A673 (cell line): ENCODE results near the gene GALNT2. TPM values are rescaled to one million over a fixed set of nuclear protein-coding genes. Genes with fewer than 3 reads are reported as not detected.

Experiments used
- BruUV-seq: library from RNA; stranded (reverse); fragments of 400-500 nt; replicated peaks from 2 replicates; lab custom pipeline; 2021; lab: Mats Ljungman, UMichigan
- CTCF ChIA-PET: fragments of 300-600 bp; sonication (Branson Sonifier 250); formaldehyde crosslinking; loops from one replicate; lab custom pipeline; 2022; ENCODE audit warnings: antibody characterized with exemption; lab: Charles Lee
- POLR2A ChIA-PET: fragments of 300-600 bp; sonication (Branson Sonifier 250); formaldehyde crosslinking; loops from one replicate; lab custom pipeline; 2022; ENCODE audit warnings: antibody characterized with exemption; ENCODE audit not compliant: low non-redundant PET; lab: Charles Lee
- DNase-seq: peaks from one replicate; pipeline ENCODE4 v3.0.0-alpha.2; 2015; ENCODE audit warnings: low spot score
- H3K27ac ChIP-seq: fragments of 200-600 bp; sonication (generic); 2 replicates; pipeline ENCODE4 v1.5.1; 2016; ENCODE audit warnings: mixed run types, low read depth, mild to moderate bottlenecking, mixed read lengths, antibody characterized with exemption, low read length; ENCODE audit not compliant: poor library complexity, severe bottlenecking
- H3K27me3 ChIP-seq: fragments of 200-600 bp; sonication (generic); replicated peaks from 2 replicates; pipeline ENCODE4 v1.6.1; 2017; ENCODE audit warnings: mixed run types, low read depth, mild to moderate bottlenecking, mixed read lengths, antibody characterized with exemption, low read length; ENCODE audit not compliant: insufficient read depth, poor library complexity
- H3K36me3 ChIP-seq: fragments of 200-600 bp; sonication (generic); 2 replicates; pipeline ENCODE4 v1.6.1; 2016; ENCODE audit warnings: mixed run types, mild to moderate bottlenecking, mixed read lengths, antibody characterized with exemption, low read length; ENCODE audit not compliant: insufficient read depth, poor library complexity, severe bottlenecking
- H3K4me1 ChIP-seq: fragments of 200-600 bp; sonication (generic); 2 replicates; pipeline ENCODE4 v1.6.1; 2017; ENCODE audit warnings: mixed run types, mild to moderate bottlenecking, mixed read lengths, antibody characterized with exemption, low read length; ENCODE audit not compliant: insufficient read depth, poor library complexity, severe bottlenecking
- H3K4me3 ChIP-seq: fragments of 200-600 bp; sonication (generic); 2 replicates; pipeline ENCODE4 v1.5.1; 2016; ENCODE audit warnings: low read depth, mixed run types, mild to moderate bottlenecking, mixed read lengths, low read length; ENCODE audit not compliant: poor library complexity, severe bottlenecking
- H3K9me3 ChIP-seq: fragments of 200-600 bp; sonication (generic); 2 replicates; pipeline ENCODE4 v1.6.1; 2016; ENCODE audit warnings: mixed run types, low read depth, mild to moderate bottlenecking, mixed read lengths, antibody characterized with exemption, low read length; ENCODE audit not compliant: poor library complexity, severe bottlenecking
- EZH2 ChIP-seq: fragments of 200-600 bp; sonication (generic); IDR thresholded peaks from 2 replicates; pipeline ENCODE4 v1.6.1; 2017; ENCODE audit warnings: borderline replicate concordance, low read depth, mild to moderate bottlenecking, mixed read lengths, antibody characterized with exemption, low read length; ENCODE audit not compliant: poor library complexity, severe bottlenecking
- intact Hi-C: fragments of 100-400 bp; cut with micrococcal nuclease; formaldehyde crosslinking; loops from one replicate; pipeline ENCODE4 v1.10.0; 2022; ENCODE audit not compliant: unreplicated experiment
- total RNA-seq: library from RNA; stranded (reverse); gene quantifications from 2 replicates; pipeline ENCODE4 v1.2.3, GENCODE V29; 2021
- TF ChIP-seq, protein P1 (sequence below): fragments of 300-800, 200-600 bp; sonication (generic); conservative IDR thresholded peaks from 2 replicates; pipeline ENCODE4 v1.5.1; 2017; ENCODE audit warnings: low read depth, mild to moderate bottlenecking, antibody characterized with exemption, low read length, moderate library complexity, mixed read lengths

Gene GALNT2
- total RNA-seq, 1 experiment from 2014 or later = 94.6 TPM

DNA sequence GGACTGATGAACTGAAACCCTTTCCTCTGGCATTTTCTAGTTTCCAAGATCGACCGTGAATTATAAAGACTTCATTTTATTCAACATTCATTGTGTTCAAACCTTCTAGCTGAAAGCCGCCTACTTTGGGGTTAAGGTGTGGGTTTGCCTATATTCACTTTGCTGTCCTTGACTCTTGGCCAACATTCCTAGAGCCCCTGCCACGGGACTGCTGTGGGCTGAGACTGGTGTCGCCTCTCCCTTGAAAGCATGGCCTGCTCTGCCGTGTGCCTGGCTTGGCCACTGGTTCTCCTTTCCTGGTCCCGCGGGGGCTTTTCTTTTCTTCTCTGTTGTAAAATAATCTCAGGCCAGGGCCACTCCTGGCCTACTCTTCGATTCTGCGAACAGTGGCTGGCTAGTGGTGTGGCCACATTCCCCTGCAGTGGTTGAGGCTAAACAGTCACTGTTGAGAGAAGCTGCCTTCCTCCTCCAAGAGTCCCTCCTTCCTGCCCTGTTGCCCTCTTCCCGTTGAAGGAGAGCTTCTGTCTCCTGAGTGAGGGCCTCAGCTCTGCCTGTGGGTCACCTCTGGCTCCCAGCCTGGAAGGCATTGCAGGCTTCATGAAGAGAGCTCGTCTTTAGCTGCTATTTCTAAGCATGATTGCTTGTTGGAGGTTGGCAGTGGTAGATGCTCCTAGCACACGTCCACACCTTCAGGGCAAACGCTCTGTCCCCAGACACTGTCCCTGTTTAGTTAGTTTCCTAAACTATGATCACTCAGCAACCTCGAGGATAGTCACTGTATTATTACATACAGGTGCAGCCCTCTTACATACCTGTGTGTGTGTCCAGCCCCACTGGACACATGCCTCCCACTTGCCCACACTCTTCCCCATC is 80.5 kb downstream of the GALNT2 start:
- Histone ChIP-seq H3K4me3 (no peak overlapping the region), H3K27ac (no peak overlapping the region), H3K9me3 (no peaks in the 10 kb centered on the region), H3K27me3 (no peaks in the 10 kb centered on the region), H3K4me1 (peaks cover 49% of the 10 kb centered on the region), H3K36me3 (no peaks in the 10 kb centered on the region)
- BruUV-seq = no TSS peak
- no peak for TF ChIP-seq EZH2
- TF ChIP-seq, protein P1, sequence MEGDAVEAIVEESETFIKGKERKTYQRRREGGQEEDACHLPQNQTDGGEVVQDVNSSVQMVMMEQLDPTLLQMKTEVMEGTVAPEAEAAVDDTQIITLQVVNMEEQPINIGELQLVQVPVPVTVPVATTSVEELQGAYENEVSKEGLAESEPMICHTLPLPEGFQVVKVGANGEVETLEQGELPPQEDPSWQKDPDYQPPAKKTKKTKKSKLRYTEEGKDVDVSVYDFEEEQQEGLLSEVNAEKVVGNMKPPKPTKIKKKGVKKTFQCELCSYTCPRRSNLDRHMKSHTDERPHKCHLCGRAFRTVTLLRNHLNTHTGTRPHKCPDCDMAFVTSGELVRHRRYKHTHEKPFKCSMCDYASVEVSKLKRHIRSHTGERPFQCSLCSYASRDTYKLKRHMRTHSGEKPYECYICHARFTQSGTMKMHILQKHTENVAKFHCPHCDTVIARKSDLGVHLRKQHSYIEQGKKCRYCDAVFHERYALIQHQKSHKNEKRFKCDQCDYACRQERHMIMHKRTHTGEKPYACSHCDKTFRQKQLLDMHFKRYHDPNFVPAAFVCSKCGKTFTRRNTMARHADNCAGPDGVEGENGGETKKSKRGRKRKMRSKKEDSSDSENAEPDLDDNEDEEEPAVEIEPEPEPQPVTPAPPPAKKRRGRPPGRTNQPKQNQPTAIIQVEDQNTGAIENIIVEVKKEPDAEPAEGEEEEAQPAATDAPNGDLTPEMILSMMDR = no peak
- ChIA-PET POLR2A (no interaction called here), CTCF (no interaction called here)
- no peak for DNase-seq
- intact Hi-C loops = no loop called here

DNA sequence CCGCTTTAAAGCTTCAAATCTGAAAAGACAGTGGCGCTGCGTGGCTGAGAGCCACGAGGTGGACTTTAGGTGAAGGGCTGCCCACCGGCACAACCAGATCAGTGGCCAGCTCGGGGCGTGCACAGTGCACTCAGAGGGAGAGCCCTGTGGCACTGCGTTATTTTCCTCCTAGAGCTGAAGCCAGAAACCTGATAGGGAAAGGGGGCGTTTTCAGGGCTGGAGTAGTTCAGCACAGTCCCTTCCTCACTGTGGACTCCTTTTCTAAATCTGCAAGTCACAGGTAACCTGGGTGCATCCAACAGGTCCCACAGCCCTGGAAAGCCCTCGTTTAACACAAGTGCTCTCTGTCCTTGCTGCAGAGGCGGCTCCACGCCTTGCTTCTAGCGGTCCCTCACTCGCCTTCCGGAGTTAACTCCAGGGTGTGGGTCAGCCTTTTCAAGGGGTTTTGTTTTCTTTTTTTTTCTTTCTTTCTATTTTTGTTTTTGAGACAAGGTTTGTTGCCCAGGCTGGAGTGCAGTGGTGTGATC is 81.2 kb downstream of the GALNT2 start:
- ChIA-PET POLR2A (no interaction called here), CTCF (no interaction called here)
- Histone ChIP-seq H3K9me3 (no peaks in the 10 kb centered on the region), H3K4me3 (no peak overlapping the region), H3K27ac (no peak overlapping the region), H3K27me3 (no peaks in the 10 kb centered on the region), H3K4me1 (peaks cover 48% of the 10 kb centered on the region), H3K36me3 (no peaks in the 10 kb centered on the region)
- no peak for DNase-seq
- TF ChIP-seq, protein P1 = no peak
- TF ChIP-seq EZH2 = no peak
- BruUV-seq = no TSS peak
- intact Hi-C loops = no loop called here

DNA sequence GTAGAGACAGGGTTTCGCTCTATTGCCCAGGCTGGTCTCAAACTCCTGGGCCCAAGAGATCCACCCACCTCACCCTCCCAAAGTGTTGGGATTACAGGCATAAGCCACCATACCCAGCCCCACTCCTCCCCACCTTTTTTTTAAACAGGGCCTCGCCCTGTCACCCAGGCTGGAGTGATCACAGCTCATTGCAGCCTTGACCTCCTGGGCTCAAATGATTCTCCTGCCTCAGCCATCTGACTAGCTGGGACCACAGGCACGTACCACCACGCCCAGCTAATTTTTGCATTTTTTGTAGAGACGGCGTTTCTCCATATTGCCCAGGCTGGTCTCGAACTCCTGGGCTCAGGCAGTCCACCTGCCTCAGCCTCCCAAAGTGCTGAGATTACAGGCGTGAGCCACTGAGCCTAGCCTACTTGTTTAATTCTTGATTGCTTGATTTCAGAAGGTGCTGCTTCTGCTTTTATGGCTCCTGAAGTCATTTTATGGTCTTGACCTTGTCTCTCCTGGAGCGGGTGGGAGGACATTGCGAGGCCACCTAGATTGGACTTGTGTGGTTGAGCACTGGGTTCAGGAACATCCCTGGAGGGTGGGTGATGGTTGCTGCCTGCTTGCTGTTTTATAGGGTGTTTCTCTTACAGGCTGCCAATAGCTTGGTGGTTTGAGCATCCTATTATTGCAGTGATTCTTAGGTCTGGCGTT is 81.9 kb downstream of the GALNT2 start:
- no TSS peak for BruUV-seq
- no peak for TF ChIP-seq EZH2
- TF ChIP-seq, protein P1 = no peak
- H3K4me3 ChIP-seq = no peak overlapping the region
- no peaks in the 10 kb centered on the region for H3K27me3 ChIP-seq
- no peaks in the 10 kb centered on the region for H3K9me3 ChIP-seq
- no peaks in the 10 kb centered on the region for H3K36me3 ChIP-seq
- no peak overlapping the region for H3K27ac ChIP-seq
- ChIA-PET POLR2A (no interaction called here), CTCF (no interaction called here)
- intact Hi-C loops = no loop called here
- H3K4me1 ChIP-seq = peaks cover 48% of the 10 kb centered on the region
- no peak for DNase-seq
